Measurements from ENCODE around the gene NREP. TPM values are rescaled to one million over a fixed set of nuclear protein-coding genes. Genes with fewer than 3 reads are reported as not detected.

Gene NREP
- 726 TPM for total RNA-seq

DNA sequence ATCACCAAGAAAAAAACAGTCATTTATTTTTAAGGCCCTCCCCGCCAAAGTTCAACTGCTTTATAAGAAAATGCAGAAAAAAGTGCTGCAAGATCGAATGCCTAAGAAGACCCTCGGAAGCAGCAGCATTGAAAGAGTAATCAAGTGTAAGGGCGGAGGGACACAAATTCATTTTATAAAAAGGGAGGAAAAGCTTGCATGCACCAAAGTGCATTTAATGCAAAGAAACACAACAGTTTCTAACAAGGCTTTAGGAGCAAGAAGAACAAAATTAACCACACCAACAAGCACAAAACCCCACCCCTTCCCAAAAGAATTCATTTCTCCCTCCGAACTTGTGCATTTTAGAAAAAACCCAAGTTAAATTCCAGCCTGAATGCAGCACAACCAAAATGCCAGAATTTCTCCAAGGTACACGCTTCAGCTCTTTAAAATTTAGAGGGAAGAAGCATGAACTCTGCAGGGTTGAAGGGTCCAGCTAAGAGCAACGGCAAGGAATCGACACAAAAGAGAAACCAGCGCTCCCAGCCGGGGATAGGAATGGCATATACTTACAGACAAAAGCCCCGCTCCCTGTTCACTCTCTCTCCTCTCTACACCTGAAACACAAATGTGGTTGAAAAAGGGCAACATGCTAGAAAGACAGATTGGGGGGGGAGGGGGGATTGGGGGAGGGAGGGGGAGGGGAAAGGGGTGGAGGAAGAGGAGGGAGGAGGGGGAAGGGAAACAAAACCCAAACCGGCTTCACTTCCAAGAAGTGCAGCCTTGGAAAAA lies at the start of gene NREP:
NREP (minus strand) TSS at position 614 of the 774 bp plus-strand sequence. CDS start 1,422 bp downstream, outside the sequence.

Small RNAs within 50 kb of the gene (small RNA-seq; reads per million reads assigned to genes)
- gene RN7SKP57 (ENCODE audit: low replicate concordance), result not detected

Other genes starting within 250 kb of the NREP start
- gene STARD4, start 244.7 kb downstream of the NREP start, total RNA-seq, result 49.5 TPM